ENCODE measurements around the gene EPB41L3. TPM values are rescaled to one million over a fixed set of nuclear protein-coding genes. Genes with fewer than 3 reads are reported as not detected.

Gene EPB41L3
- total RNA-seq, 1 experiment from 2014 or later, result 20.6 TPM

DNA sequence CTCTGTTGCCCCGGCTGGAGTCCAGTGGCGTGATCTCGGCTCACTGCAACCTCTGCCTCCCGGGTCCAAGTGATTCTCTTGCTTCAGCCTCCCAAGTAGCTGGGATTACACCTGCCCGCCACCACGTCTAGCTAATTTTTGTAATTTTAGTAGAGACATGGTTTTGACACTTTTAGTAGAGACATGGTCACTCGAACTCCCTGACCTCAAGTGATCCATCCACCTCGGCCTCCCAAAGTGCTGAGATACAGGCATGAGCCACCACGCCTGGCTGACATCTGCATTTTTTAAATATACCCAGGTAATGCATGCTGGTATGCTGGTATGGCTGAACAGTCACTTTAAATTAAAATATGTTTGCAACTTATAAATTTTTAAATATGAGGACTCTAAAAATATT is 91.9 kb downstream of the EPB41L3 start (continued):
- TF ChIP-seq, protein P1, sequence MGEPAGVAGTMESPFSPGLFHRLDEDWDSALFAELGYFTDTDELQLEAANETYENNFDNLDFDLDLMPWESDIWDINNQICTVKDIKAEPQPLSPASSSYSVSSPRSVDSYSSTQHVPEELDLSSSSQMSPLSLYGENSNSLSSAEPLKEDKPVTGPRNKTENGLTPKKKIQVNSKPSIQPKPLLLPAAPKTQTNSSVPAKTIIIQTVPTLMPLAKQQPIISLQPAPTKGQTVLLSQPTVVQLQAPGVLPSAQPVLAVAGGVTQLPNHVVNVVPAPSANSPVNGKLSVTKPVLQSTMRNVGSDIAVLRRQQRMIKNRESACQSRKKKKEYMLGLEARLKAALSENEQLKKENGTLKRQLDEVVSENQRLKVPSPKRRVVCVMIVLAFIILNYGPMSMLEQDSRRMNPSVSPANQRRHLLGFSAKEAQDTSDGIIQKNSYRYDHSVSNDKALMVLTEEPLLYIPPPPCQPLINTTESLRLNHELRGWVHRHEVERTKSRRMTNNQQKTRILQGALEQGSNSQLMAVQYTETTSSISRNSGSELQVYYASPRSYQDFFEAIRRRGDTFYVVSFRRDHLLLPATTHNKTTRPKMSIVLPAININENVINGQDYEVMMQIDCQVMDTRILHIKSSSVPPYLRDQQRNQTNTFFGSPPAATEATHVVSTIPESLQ (CRISPR knock-in tag; IDR thresholded peaks at IDR 0.05), result no peak
- TF ChIP-seq, protein P2, sequence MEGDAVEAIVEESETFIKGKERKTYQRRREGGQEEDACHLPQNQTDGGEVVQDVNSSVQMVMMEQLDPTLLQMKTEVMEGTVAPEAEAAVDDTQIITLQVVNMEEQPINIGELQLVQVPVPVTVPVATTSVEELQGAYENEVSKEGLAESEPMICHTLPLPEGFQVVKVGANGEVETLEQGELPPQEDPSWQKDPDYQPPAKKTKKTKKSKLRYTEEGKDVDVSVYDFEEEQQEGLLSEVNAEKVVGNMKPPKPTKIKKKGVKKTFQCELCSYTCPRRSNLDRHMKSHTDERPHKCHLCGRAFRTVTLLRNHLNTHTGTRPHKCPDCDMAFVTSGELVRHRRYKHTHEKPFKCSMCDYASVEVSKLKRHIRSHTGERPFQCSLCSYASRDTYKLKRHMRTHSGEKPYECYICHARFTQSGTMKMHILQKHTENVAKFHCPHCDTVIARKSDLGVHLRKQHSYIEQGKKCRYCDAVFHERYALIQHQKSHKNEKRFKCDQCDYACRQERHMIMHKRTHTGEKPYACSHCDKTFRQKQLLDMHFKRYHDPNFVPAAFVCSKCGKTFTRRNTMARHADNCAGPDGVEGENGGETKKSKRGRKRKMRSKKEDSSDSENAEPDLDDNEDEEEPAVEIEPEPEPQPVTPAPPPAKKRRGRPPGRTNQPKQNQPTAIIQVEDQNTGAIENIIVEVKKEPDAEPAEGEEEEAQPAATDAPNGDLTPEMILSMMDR (IDR thresholded peaks at IDR 0.05), result no peak
- TF ChIP-seq, protein P3, sequence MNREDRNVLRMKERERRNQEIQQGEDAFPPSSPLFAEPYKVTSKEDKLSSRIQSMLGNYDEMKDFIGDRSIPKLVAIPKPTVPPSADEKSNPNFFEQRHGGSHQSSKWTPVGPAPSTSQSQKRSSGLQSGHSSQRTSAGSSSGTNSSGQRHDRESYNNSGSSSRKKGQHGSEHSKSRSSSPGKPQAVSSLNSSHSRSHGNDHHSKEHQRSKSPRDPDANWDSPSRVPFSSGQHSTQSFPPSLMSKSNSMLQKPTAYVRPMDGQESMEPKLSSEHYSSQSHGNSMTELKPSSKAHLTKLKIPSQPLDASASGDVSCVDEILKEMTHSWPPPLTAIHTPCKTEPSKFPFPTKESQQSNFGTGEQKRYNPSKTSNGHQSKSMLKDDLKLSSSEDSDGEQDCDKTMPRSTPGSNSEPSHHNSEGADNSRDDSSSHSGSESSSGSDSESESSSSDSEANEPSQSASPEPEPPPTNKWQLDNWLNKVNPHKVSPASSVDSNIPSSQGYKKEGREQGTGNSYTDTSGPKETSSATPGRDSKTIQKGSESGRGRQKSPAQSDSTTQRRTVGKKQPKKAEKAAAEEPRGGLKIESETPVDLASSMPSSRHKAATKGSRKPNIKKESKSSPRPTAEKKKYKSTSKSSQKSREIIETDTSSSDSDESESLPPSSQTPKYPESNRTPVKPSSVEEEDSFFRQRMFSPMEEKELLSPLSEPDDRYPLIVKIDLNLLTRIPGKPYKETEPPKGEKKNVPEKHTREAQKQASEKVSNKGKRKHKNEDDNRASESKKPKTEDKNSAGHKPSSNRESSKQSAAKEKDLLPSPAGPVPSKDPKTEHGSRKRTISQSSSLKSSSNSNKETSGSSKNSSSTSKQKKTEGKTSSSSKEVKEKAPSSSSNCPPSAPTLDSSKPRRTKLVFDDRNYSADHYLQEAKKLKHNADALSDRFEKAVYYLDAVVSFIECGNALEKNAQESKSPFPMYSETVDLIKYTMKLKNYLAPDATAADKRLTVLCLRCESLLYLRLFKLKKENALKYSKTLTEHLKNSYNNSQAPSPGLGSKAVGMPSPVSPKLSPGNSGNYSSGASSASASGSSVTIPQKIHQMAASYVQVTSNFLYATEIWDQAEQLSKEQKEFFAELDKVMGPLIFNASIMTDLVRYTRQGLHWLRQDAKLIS (CRISPR knock-in tag; IDR thresholded peaks at IDR 0.05; ENCODE audit: borderline replicate concordance), result no peak
- TF ChIP-seq, protein P4, sequence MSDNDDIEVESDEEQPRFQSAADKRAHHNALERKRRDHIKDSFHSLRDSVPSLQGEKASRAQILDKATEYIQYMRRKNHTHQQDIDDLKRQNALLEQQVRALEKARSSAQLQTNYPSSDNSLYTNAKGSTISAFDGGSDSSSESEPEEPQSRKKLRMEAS (CRISPR knock-in tag; IDR thresholded peaks at IDR 0.05), result no peak
- TF ChIP-seq ZNF423 (CRISPR knock-in tag; IDR thresholded peaks at IDR 0.05), result no peak
- TF ChIP-seq, protein P5, sequence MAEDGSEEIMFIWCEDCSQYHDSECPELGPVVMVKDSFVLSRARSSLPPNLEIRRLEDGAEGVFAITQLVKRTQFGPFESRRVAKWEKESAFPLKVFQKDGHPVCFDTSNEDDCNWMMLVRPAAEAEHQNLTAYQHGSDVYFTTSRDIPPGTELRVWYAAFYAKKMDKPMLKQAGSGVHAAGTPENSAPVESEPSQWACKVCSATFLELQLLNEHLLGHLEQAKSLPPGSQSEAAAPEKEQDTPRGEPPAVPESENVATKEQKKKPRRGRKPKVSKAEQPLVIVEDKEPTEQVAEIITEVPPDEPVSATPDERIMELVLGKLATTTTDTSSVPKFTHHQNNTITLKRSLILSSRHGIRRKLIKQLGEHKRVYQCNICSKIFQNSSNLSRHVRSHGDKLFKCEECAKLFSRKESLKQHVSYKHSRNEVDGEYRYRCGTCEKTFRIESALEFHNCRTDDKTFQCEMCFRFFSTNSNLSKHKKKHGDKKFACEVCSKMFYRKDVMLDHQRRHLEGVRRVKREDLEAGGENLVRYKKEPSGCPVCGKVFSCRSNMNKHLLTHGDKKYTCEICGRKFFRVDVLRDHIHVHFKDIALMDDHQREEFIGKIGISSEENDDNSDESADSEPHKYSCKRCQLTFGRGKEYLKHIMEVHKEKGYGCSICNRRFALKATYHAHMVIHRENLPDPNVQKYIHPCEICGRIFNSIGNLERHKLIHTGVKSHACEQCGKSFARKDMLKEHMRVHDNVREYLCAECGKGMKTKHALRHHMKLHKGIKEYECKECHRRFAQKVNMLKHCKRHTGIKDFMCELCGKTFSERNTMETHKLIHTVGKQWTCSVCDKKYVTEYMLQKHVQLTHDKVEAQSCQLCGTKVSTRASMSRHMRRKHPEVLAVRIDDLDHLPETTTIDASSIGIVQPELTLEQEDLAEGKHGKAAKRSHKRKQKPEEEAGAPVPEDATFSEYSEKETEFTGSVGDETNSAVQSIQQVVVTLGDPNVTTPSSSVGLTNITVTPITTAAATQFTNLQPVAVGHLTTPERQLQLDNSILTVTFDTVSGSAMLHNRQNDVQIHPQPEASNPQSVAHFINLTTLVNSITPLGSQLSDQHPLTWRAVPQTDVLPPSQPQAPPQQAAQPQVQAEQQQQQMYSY (CRISPR knock-in tag; IDR thresholded peaks at IDR 0.05), result no peak
- TF ChIP-seq, protein P6, sequence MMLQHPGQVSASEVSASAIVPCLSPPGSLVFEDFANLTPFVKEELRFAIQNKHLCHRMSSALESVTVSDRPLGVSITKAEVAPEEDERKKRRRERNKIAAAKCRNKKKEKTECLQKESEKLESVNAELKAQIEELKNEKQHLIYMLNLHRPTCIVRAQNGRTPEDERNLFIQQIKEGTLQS (CRISPR knock-in tag; conservative IDR thresholded peaks at IDR 0.05), result no peak
- TF ChIP-seq, protein P7, sequence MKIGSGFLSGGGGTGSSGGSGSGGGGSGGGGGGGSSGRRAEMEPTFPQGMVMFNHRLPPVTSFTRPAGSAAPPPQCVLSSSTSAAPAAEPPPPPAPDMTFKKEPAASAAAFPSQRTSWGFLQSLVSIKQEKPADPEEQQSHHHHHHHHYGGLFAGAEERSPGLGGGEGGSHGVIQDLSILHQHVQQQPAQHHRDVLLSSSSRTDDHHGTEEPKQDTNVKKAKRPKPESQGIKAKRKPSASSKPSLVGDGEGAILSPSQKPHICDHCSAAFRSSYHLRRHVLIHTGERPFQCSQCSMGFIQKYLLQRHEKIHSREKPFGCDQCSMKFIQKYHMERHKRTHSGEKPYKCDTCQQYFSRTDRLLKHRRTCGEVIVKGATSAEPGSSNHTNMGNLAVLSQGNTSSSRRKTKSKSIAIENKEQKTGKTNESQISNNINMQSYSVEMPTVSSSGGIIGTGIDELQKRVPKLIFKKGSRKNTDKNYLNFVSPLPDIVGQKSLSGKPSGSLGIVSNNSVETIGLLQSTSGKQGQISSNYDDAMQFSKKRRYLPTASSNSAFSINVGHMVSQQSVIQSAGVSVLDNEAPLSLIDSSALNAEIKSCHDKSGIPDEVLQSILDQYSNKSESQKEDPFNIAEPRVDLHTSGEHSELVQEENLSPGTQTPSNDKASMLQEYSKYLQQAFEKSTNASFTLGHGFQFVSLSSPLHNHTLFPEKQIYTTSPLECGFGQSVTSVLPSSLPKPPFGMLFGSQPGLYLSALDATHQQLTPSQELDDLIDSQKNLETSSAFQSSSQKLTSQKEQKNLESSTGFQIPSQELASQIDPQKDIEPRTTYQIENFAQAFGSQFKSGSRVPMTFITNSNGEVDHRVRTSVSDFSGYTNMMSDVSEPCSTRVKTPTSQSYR (CRISPR knock-in tag; IDR thresholded peaks at IDR 0.05), result no peak

DNA sequence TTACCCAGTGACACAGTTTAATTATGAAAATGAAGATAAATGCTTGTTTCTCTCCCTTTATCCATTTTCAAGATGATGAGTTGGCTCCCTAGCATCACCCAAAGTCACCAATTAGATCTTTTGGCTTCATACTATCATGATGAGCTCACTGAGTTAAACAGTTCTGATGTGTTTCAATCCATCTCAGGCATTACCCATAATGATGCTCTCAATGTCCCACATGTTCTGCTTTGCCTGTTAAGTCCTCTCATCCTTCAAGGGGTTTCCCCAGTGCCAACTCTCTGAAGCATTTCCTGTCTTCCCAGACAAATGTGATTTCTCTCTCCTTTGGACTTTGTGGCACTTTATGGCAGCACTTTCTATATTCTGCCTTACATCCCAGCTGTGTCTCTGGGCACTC is 92.6 kb downstream of the EPB41L3 start:
- H3K4me3 Mint-ChIP-seq, result no peak overlapping the region
- no peaks in the 10 kb centered on the region for H3K36me3 Mint-ChIP-seq
- ChIA-PET POLR2A (no interaction called here), CTCF (interaction anchor here (0.7 to 1.4 kb wide), 2 partner anchors 96 to 269 kb away, joined by 3 read pairs; no protein-coding TSS in a partner anchor)
- H3K27me3 Mint-ChIP-seq (ENCODE audit: low read depth), result no peaks in the 10 kb centered on the region
- no peak overlapping the region for H3K27ac Mint-ChIP-seq
- DNase-seq (ENCODE audit: low spot score) (no peak), ATAC-seq (no peak)
- 0 out of 2 replicates have a peak, but pooled peaks cover 5% of the 10 kb centered on the region for H3K4me1 Mint-ChIP-seq
- H3K9me3 Mint-ChIP-seq, result no peaks in the 10 kb centered on the region
- TF ChIP-seq FOXK1 (CRISPR knock-in tag; IDR thresholded peaks at IDR 0.05), result no peak
- no peak for TF ChIP-seq ZNF263 (CRISPR knock-in tag; IDR thresholded peaks at IDR 0.05; ENCODE audit: low read depth)
- no peak for TF ChIP-seq GRHL2 (CRISPR knock-in tag; IDR thresholded peaks at IDR 0.05; ENCODE audit: insufficient replicate concordance, severe bottlenecking)
- no peak for TF ChIP-seq ZNF416 (CRISPR knock-in tag; IDR thresholded peaks at IDR 0.05)
- TF ChIP-seq, protein P8, sequence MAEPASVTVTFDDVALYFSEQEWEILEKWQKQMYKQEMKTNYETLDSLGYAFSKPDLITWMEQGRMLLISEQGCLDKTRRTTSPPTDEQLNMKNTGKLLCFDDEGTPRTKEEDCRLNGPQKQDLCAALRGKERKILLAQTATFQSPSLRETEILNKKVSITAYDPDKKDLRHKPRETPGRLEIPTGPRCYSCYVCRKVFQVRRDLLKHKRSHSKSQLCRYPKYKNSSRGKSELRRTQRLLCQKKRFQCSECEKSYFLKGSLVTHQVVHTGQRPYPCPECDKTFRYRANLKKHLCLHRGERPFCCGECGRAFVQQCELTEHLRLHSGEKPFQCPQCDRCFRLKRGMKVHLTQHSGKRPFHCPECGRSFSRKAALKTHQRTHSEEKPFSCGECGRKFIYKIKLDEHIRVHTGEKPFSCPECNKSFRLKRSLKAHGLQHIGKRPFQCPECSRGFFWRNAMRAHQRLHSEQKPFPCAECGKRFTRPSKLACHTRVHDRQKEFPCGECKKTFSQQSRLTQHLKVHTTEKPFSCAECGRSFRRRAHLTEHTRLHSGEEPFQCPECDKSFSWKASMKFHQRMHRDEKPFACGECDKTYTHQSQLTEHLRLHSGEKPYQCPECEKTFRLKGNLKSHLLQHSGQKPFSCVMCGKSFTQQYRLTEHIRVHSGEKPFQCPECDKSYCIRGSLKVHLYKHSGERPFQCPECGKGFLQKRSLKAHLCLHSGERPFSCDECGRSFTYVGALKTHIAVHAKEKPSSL (CRISPR knock-in tag; conservative IDR thresholded peaks at IDR 0.05), result no peak
- TF ChIP-seq, protein P9, sequence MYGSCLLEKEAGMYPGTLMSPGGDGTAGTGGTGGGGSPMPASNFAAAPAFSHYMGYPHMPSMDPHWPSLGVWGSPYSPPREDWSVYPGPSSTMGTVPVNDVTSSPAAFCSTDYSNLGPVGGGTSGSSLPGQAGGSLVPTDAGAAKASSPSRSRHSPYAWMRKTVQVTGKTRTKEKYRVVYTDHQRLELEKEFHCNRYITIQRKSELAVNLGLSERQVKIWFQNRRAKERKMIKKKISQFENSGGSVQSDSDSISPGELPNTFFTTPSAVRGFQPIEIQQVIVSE (CRISPR knock-in tag; IDR thresholded peaks at IDR 0.05; ENCODE audit: borderline replicate concordance), result no peak
